Activated T-helper 1 cell treated with anti-CD3 and anti-CD28 coated beads, Interleukin-12 subunit alpha, Interleukin-12 subunit beta, Interleukin-2, Interleukin-4 antibody, amounts not matched to agents 30 ng/mL and 10 ng/mL and 1 ng/mL, durations not matched to agents 14 hours and 24 hours and 36 hours (primary cell): Measurements from ENCODE around the gene VPS26C. TPM values are rescaled to one million over a fixed set of nuclear protein-coding genes. Genes with fewer than 3 reads are reported as not detected.
"Not testable (repeated sequence)": the region's sequence is repeated elsewhere in the genome, so short reads cannot be mapped to it uniquely, and the experiment has no call there.

Experiments
- DNase-seq: peaks from one replicate; pipeline ENCODE4 v3.0.0; 2021; ENCODE audit warnings: low spot score
- H3K27ac Mint-ChIP-seq: one replicate; pipeline ENCODE4 v1.8.0; 2021; ENCODE audit warnings: mild to moderate bottlenecking, mixed read lengths
- H3K27me3 Mint-ChIP-seq: one replicate; pipeline ENCODE4 v1.8.0; 2022; ENCODE audit warnings: mild to moderate bottlenecking, moderate library complexity, mixed read lengths; ENCODE audit not compliant: insufficient read depth
- H3K36me3 Mint-ChIP-seq: one replicate; pipeline ENCODE4 v1.8.0; 2021; ENCODE audit warnings: low read depth, mixed read lengths
- H3K4me1 Mint-ChIP-seq: one replicate; pipeline ENCODE4 v1.8.0; 2021; ENCODE audit warnings: low read depth, mixed read lengths
- H3K4me3 Mint-ChIP-seq: one replicate; pipeline ENCODE4 v1.8.0; 2021; ENCODE audit warnings: mild to moderate bottlenecking, moderate library complexity, mixed read lengths
- H3K9me3 Mint-ChIP-seq: one replicate; pipeline ENCODE4 v1.8.0; 2021; ENCODE audit warnings: mixed read lengths
- intact Hi-C: fragments of 100-400 bp; cut with micrococcal nuclease; formaldehyde crosslinking; loops from one replicate; pipeline ENCODE4 v1.15.1; 2024
- total RNA-seq: library from RNA; stranded (reverse); gene quantifications from 2 replicates; pipeline ENCODE4 v1.2.3, GENCODE V29; 2022

VPS26C gene
- total RNA-seq, 1 donor from 2014 or later = 53.8 TPM

- Mint-ChIP-seq H3K36me3 (peaks cover 42% of the 10 kb centered on the region), H3K4me3 (peak overlapping the region; percentile 70), H3K4me1 (peaks cover 48% of the 10 kb centered on the region)
- intact Hi-C loops = loop anchor here (5.0 kb wide), 2 partner anchors 145 to 235 kb away; no protein-coding TSS in a partner anchor
- not testable (repeated sequence) for H3K27me3 Mint-ChIP-seq, H3K27ac Mint-ChIP-seq, H3K9me3 Mint-ChIP-seq, DNase-seq
Observed at GRCh38 chr21:37222248-37222647, 44.9 kb downstream of the VPS26C start.

GRCh38 chr21:37220981-37221664 is 46.0 kb downstream of the VPS26C start:
- peak; percentile 89 for DNase-seq
- intact Hi-C loops = loop anchor here (1.0 to 5.0 kb wide), 6 partner anchors 37 to 343 kb away; partner anchors contain the start of genes DYRK1A and VPS26C
- Mint-ChIP-seq H3K9me3 (no peaks in the 10 kb centered on the region), H3K4me3 (peak overlapping the region; percentile 90), H3K27ac (peak overlapping the region; percentile 91), H3K36me3 (peaks cover 37% of the 10 kb centered on the region), H3K27me3 (peaks cover 1% of the 10 kb centered on the region), H3K4me1 (peaks cover 48% of the 10 kb centered on the region)

GRCh38 chr21:37220433-37220980 is 46.6 kb downstream of the VPS26C start:
- peak overlapping the region; percentile 91 for H3K27ac Mint-ChIP-seq
- no peaks in the 10 kb centered on the region for H3K9me3 Mint-ChIP-seq
- peaks cover 42% of the 10 kb centered on the region for H3K4me1 Mint-ChIP-seq
- DNase-seq = peak; percentile 36
- H3K4me3 Mint-ChIP-seq = peak overlapping the region; percentile 90
- H3K36me3 Mint-ChIP-seq = peaks cover 31% of the 10 kb centered on the region
- H3K27me3 Mint-ChIP-seq = peaks cover 1% of the 10 kb centered on the region
- intact Hi-C loops = loop anchor here (5.0 kb wide), 2 partner anchors 143 to 233 kb away; no protein-coding TSS in a partner anchor

DNA sequence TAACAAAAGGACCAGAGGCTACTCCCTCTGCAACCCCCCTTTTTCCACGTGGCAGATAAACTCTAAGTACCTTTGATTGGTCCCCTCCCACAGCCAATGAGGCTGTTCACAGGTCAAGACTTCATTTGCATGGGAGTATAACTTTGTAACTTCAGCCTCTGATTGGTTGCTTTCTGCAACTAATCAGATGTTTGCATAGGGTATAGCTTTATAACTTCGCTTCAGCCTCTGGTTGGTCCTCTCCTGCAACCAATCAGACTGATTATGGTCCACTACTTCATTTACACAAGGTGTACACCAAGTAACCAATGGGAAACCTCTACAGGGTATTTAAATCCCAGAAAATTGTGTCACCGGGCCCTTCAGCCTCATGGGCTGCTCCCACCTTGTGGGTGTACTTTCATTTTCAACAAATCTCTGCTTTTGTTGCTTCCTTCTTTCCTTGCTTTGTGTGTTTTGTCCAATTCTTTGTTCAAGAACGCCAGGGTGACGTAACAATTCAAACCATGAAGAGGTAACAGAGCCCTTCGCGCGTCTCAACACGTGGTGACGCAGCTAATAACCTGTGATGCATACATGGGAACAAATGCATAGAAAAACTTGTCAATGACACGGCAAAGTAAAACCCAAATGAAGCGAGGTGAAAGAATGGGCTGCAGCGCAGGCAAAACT is 47.2 kb downstream of the VPS26C start:
- H3K4me3 Mint-ChIP-seq = peak overlapping the region; percentile 90
- peaks cover 27% of the 10 kb centered on the region for H3K36me3 Mint-ChIP-seq
- DNase-seq = no peak
- no peaks in the 10 kb centered on the region for H3K9me3 Mint-ChIP-seq
- intact Hi-C loops = loop anchor here (5.0 kb wide), 2 partner anchors 143 to 233 kb away; no protein-coding TSS in a partner anchor
- H3K27me3 Mint-ChIP-seq = peaks cover 1% of the 10 kb centered on the region
- H3K27ac Mint-ChIP-seq = peak overlapping the region; percentile 91
- peaks cover 35% of the 10 kb centered on the region for H3K4me1 Mint-ChIP-seq

- Mint-ChIP-seq H3K4me1 (peaks cover 7% of the 10 kb centered on the region), H3K27me3 (peaks cover 5% of the 10 kb centered on the region), H3K36me3 (peaks cover 4% of the 10 kb centered on the region), H3K4me3 (no peak overlapping the region), H3K9me3 (peaks cover 5% of the 10 kb centered on the region), H3K27ac (no peak overlapping the region)
- DNase-seq = no peak
- intact Hi-C loops = no loop called here
Observed at GRCh38 chr21:37214952-37215351, 52.2 kb downstream of the VPS26C start.

DNA sequence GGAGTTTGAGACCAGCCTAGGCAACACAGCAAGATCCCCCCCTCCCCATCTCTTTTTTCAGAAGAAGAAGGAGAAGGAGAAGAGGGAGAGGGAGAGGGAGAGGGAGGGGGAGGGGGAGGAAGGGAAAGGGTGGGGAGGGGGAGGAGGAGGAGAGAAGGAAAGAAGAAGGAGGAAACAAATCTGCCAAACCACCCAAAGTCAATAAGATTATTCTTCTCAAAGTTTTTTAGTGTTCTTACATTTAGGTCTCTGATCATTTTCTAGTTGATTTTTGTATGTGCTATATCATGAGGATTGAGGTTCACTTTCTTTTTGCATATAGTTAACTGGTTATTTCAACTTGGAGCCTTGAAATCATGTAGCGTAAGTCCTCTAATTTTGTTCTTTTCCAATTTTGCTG is 56.3 kb downstream of the VPS26C start:
- intact Hi-C loops = no loop called here
- no peak overlapping the region for H3K4me3 Mint-ChIP-seq
- H3K9me3 Mint-ChIP-seq = peaks cover 5% of the 10 kb centered on the region
- H3K36me3 Mint-ChIP-seq = peaks cover 6% of the 10 kb centered on the region
- H3K27me3 Mint-ChIP-seq = peaks cover 5% of the 10 kb centered on the region
- DNase-seq = no peak
- H3K27ac Mint-ChIP-seq = no peak overlapping the region
- H3K4me1 Mint-ChIP-seq = peaks cover 28% of the 10 kb centered on the region

GRCh38 chr21:37210130-37210529 is 57.0 kb downstream of the VPS26C start:
- intact Hi-C loops = no loop called here
- H3K27me3 Mint-ChIP-seq = peaks cover 5% of the 10 kb centered on the region
- no peak overlapping the region for H3K27ac Mint-ChIP-seq
- no peak for DNase-seq
- H3K36me3 Mint-ChIP-seq = peaks cover 6% of the 10 kb centered on the region
- peaks cover 28% of the 10 kb centered on the region for H3K4me1 Mint-ChIP-seq
- no peak overlapping the region for H3K4me3 Mint-ChIP-seq
- H3K9me3 Mint-ChIP-seq = peaks cover 5% of the 10 kb centered on the region

DNA sequence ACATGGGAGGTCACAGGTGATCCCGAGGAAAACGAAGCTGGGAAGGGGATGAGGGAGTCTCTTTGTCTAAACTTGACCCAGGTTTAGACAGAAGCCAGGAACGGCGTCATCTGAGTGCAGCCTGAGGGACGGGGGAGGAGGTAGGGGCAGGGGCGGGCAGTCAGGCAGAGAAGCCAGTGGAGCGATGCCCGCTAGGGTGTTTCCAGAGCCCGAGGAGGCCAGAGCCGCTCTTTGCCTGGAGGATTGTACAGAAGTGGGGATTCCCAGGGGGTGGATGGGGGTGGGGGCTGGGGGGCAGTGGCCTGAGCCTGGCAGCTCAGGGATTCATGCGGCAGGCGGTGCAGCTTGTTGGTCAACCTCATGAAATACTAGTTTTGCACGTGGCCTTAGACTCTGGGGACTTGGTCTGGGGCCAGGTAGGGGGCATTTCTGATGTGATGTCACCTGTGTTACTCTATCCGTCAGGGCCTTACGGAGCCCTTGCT is 58.4 kb downstream of the VPS26C start:
- peaks cover 5% of the 10 kb centered on the region for H3K27me3 Mint-ChIP-seq
- intact Hi-C loops = no loop called here

DNA sequence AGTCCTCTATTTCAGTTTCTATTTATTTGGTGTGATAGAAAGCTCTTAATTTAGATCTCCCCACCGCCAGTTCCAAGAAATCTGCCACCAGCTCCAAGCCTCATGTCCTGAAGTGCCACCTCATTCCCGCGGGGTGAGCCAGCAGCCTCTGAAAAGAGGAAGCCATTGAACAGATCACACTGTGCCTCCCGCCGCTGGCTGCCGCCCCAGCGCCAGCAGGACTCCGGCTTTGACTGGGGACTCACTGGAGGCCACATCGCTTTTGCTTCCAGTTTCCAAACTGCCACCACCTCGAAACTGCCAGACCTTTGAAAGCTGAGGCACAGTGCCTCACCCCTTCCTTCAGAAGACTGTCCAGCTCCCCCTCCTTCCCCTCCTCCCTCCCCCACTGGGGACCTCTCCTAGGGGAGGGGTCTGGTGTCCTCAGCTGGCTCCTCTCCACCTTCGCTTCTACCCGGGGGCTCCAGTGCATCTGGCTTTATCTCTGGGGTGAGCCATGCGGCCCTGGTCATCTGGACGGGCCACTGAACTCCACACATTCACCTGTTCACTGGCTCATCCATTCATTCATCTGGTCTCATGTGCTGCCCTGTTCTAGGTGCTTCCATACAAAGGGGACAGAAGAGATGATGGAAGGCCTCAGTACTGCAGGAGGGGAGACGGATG is 58.9 kb downstream of the VPS26C start:
- intact Hi-C loops = no loop called here
- peak overlapping the region; percentile 42 for H3K4me3 Mint-ChIP-seq
- peaks cover 5% of the 10 kb centered on the region for H3K27me3 Mint-ChIP-seq
- peaks cover 5% of the 10 kb centered on the region for H3K9me3 Mint-ChIP-seq
- peaks cover 6% of the 10 kb centered on the region for H3K36me3 Mint-ChIP-seq
- H3K27ac Mint-ChIP-seq = peak overlapping the region; percentile 77
- DNase-seq = peak; percentile 17
- peaks cover 28% of the 10 kb centered on the region for H3K4me1 Mint-ChIP-seq

More for the DNA sequence above, 58.4 kb downstream of the VPS26C start:
- Mint-ChIP-seq H3K9me3 (peaks cover 5% of the 10 kb centered on the region), H3K4me3 (no peak overlapping the region), H3K27ac (peak overlapping the region; percentile 77), H3K4me1 (peaks cover 28% of the 10 kb centered on the region), H3K36me3 (peaks cover 6% of the 10 kb centered on the region)
- no peak for DNase-seq

DNA sequence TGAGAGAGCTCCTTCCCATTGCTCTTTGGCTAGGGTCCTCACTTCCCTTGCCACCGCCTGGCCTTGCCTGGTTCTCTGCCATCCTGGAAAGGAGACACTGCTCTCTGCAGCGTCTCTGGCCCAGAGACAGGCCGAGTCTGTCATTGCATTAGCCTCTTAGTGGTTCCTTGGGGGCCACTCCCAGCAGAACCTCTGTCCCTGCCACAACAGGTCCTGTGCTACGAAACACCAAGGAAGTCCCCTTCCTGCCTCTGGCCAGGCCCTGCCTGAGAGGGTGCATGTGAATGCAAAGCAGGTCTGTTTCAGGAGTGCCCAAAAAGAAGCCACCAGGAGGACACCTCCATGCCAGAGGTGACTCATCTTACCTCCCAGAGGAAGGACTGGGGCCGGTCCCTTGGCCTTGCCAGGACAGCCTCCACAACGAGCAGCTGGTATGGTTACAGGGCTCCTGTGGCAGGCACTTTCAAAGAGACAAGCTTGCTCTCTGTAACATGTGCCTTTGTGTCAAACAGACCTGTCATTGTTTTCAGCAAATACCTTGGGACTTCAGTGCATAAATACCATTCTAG is 59.6 kb downstream of the VPS26C start:
- H3K27me3 Mint-ChIP-seq = peaks cover 5% of the 10 kb centered on the region
- H3K4me3 Mint-ChIP-seq = peak overlapping the region; percentile 42
- H3K9me3 Mint-ChIP-seq = peaks cover 5% of the 10 kb centered on the region
- peaks cover 10% of the 10 kb centered on the region for H3K36me3 Mint-ChIP-seq
- H3K4me1 Mint-ChIP-seq = peaks cover 28% of the 10 kb centered on the region
- no peak for DNase-seq
- no peak overlapping the region for H3K27ac Mint-ChIP-seq
- intact Hi-C loops = no loop called here

- Mint-ChIP-seq H3K4me3 (no peak overlapping the region), H3K9me3 (peaks cover 2% of the 10 kb centered on the region), H3K27ac (no peak overlapping the region), H3K4me1 (peaks cover 28% of the 10 kb centered on the region), H3K27me3 (peaks cover 5% of the 10 kb centered on the region), H3K36me3 (peaks cover 12% of the 10 kb centered on the region)
- intact Hi-C loops = no loop called here
- DNase-seq = no peak
Observed at GRCh38 chr21:37206496-37206895, 60.6 kb downstream of the VPS26C start.

- intact Hi-C loops = no loop called here
- peaks cover 28% of the 10 kb centered on the region for H3K4me1 Mint-ChIP-seq
- H3K36me3 Mint-ChIP-seq = peaks cover 15% of the 10 kb centered on the region
- DNase-seq = no peak
- no peak overlapping the region for H3K27ac Mint-ChIP-seq
- no peaks in the 10 kb centered on the region for H3K27me3 Mint-ChIP-seq
- H3K4me3 Mint-ChIP-seq = no peak overlapping the region
- H3K9me3 Mint-ChIP-seq = no peaks in the 10 kb centered on the region
Observed at GRCh38 chr21:37204580-37204979, 62.6 kb downstream of the VPS26C start.
